GM23248 (cell line): ENCODE measurements around the gene GDPD5. TPM values are rescaled to one million over a fixed set of nuclear protein-coding genes. Genes with fewer than 3 reads are reported as not detected.

ENCODE experiments used
- DNase-seq: peaks from one replicate; pipeline ENCODE4 v3.0.0-alpha.2; 2015
- H2AFZ ChIP-seq: fragments of 200-600 bp; sonication (generic); 2 replicates; pipeline ENCODE4 v1.6.1; 2016; ENCODE audit warnings: antibody characterized with exemption
- H3F3A ChIP-seq: fragments of 200-600 bp; sonication (generic); 2 replicates; pipeline ENCODE4 v1.6.1; 2016; ENCODE audit warnings: mild to moderate bottlenecking, antibody characterized with exemption, mixed run types; ENCODE audit not compliant: insufficient read depth
- H3K27ac ChIP-seq: fragments of 200-600 bp; sonication (generic); 2 replicates; pipeline ENCODE4 v1.5.1; 2016; ENCODE audit warnings: mild to moderate bottlenecking
- H3K27me3 ChIP-seq: fragments of 200-600 bp; sonication (generic); replicated peaks from 2 replicates; pipeline ENCODE4 v1.6.1; 2016; ENCODE audit warnings: mild to moderate bottlenecking; ENCODE audit not compliant: insufficient read depth
- H3K36me3 ChIP-seq: fragments of 200-600 bp; sonication (generic); 2 replicates; pipeline ENCODE4 v1.6.1; 2016; ENCODE audit warnings: low read depth, mild to moderate bottlenecking
- H3K4me1 ChIP-seq: fragments of 200-600 bp; sonication (generic); 2 replicates; pipeline ENCODE4 v1.6.1; 2016; ENCODE audit warnings: mild to moderate bottlenecking; ENCODE audit not compliant: insufficient read depth
- H3K4me2 ChIP-seq: fragments of 200-600 bp; sonication (generic); one replicate; pipeline ENCODE4 v1.6.1; 2016; ENCODE audit warnings: mild to moderate bottlenecking; ENCODE audit not compliant: unreplicated experiment
- H3K4me3 ChIP-seq: fragments of 200-600 bp; sonication (generic); 2 replicates; pipeline ENCODE4 v1.5.1; 2016; ENCODE audit warnings: mild to moderate bottlenecking
- H3K79me2 ChIP-seq: fragments of 200-600 bp; sonication (generic); 2 replicates; pipeline ENCODE4 v1.6.1; 2016; ENCODE audit warnings: mild to moderate bottlenecking; ENCODE audit not compliant: insufficient read depth
- H3K9ac ChIP-seq: fragments of 200-600 bp; sonication (generic); 2 replicates; pipeline ENCODE4 v1.6.1; 2016; ENCODE audit warnings: mild to moderate bottlenecking
- H3K9me2 ChIP-seq: fragments of 200-600 bp; sonication (generic); 2 replicates; pipeline ENCODE4 v1.6.1; 2016; ENCODE audit warnings: mixed run types, mild to moderate bottlenecking, moderate library complexity; ENCODE audit not compliant: insufficient read depth
- H3K9me3 ChIP-seq: fragments of 200-600 bp; sonication (generic); one replicate; pipeline ENCODE4 v1.6.1; 2017; ENCODE audit warnings: low read depth
- H4K20me1 ChIP-seq: fragments of 200-600 bp; sonication (generic); 2 replicates; pipeline ENCODE4 v1.6.0; 2016; ENCODE audit not compliant: insufficient read depth
- EZH2 ChIP-seq: fragments of 200-600 bp; sonication (generic); IDR thresholded peaks from 2 replicates; pipeline ENCODE4 v1.6.1; 2018; ENCODE audit warnings: antibody characterized with exemption, mild to moderate bottlenecking; ENCODE audit not compliant: insufficient read depth, poor library complexity, severe bottlenecking
- EZH2phosphoT487 ChIP-seq: fragments of 200-600 bp; sonication (generic); IDR thresholded peaks from 2 replicates; pipeline ENCODE4 v1.6.1; 2018; ENCODE audit warnings: antibody characterized with exemption, moderate library complexity, mild to moderate bottlenecking, low read depth; ENCODE audit not compliant: insufficient read depth
- WGBS, 2 experiments: methylation state at CpG; one replicate each; pipeline ENCODE4 v1.1.6; 2015 to 2017; ENCODE audit warnings: low lambda C conversion rate in 2 of 2, low coverage in 1 of 2; ENCODE audit errors: missing lambda C conversion rate in 2 of 2; 5-methylcytosine and 5-hydroxymethylcytosine counted together
- in situ Hi-C: fragments of 300-500 bp; cut with MboI; formaldehyde crosslinking; loops from 2 replicates; pipeline ENCODE4 v1.15.0; 2020
- polyA plus RNA-seq: library from polyadenylated mRNA; unstranded; fragments of >200 nt; fragmentation: Nextera tagmentation; extraction: Ambion mirVana; gene quantifications from 2 replicates; pipeline ENCODE4 v1.2.1, GENCODE V29; 2016
- total RNA-seq: library from RNA; depleted of rRNA; stranded (reverse); fragments of >200 nt; shearing (Covaris generic); gene quantifications from 2 replicates; pipeline ENCODE4 v1.2.3, GENCODE V29; 2014

Gene GDPD5
- total and polyA plus RNA-seq, 2 experiments from 2014 or later, result 3.4 to 10.7 TPM

DNA sequence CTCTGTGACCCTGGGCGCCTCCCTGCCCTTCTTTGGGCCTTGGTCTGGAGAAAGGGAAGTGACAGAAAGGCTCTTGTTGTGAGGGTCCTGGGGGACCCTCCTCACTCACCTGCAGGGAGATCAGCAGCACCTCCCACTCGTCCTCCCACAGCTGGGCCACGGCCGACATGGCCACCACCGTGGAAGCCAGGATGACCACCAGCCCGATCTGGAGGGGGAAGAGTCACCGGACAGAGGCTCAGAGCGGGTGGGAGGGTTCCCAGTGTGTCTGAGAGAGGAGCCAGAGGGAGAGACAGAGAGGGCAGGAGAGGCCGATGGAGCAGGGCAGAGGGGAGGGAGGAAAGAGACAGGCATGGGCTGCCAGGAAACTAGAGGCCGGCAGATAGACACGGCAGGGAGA lies 76.0 kb downstream of the GDPD5 start:
- no peak overlapping the region for H2AFZ ChIP-seq
- DNase-seq, result no peak
- H3K4me1 ChIP-seq, result peaks cover 17% of the 10 kb centered on the region
- peaks cover 13% of the 10 kb centered on the region; the same call in 1 of the 2 replicates for H3F3A ChIP-seq
- no peaks in the 10 kb centered on the region for H3K9me2 ChIP-seq
- TF ChIP-seq EZH2phosphoT487 (no peak), EZH2 (no peak)
- no peaks in the 10 kb centered on the region for H3K27me3 ChIP-seq
- H3K36me3 ChIP-seq, result no peaks in the 10 kb centered on the region
- no peak overlapping the region for H3K27ac ChIP-seq
- in situ Hi-C loops, result loop anchor here (5.0 kb wide), 1 partner anchor 83 kb away; no protein-coding TSS in a partner anchor
- no peaks in the 10 kb centered on the region for H4K20me1 ChIP-seq
- no peak overlapping the region for H3K4me2 ChIP-seq
- whole genome bisulfite sequencing, 2 experiments, result 88 to 90% methylated on average over 9 to 11 of the region's 11 CpGs
- H3K4me3 ChIP-seq, result no peak overlapping the region
- H3K9ac ChIP-seq, result no peak overlapping the region
- H3K79me2 ChIP-seq, result no peaks in the 10 kb centered on the region
- no peaks in the 10 kb centered on the region for H3K9me3 ChIP-seq

GRCh38 chr11:75449271-75449670 lies 76.5 kb downstream of the GDPD5 start:
- no peak for DNase-seq
- WGBS, 2 experiments, result 88% methylated on average over 10 of the region's 10 CpGs

GRCh38 chr11:75447415-75447814 lies 78.3 kb downstream of the GDPD5 start:
- Histone ChIP-seq H3K4me2 (no peak overlapping the region), H3K9ac (no peak overlapping the region), H3K9me3 (no peaks in the 10 kb centered on the region), H3K9me2 (no peaks in the 10 kb centered on the region), H3K4me1 (no peaks in the 10 kb centered on the region), H3K36me3 (no peaks in the 10 kb centered on the region), H4K20me1 (no peaks in the 10 kb centered on the region), H3K27me3 (no peaks in the 10 kb centered on the region), H2AFZ (no peak overlapping the region), H3K4me3 (no peak overlapping the region), H3K79me2 (no peaks in the 10 kb centered on the region), H3F3A (no peaks in the 10 kb centered on the region), H3K27ac (no peak overlapping the region)
- in situ Hi-C loops, result loop anchor here (5.0 kb wide), 1 partner anchor 85 kb away; no protein-coding TSS in a partner anchor
- no peak for DNase-seq
- TF ChIP-seq EZH2, result no peak
- TF ChIP-seq EZH2phosphoT487, result no peak
- WGBS, 2 experiments, result 70 to 76% methylated on average over 5 of the region's 5 CpGs

More at GRCh38 chr11:75449271-75449670, 76.5 kb downstream of the GDPD5 start:
- Histone ChIP-seq H3K9me3 (no peaks in the 10 kb centered on the region), H3K4me3 (no peak overlapping the region), H3K27ac (no peak overlapping the region), H3K79me2 (no peaks in the 10 kb centered on the region), H3K9ac (no peak overlapping the region), H4K20me1 (no peaks in the 10 kb centered on the region), H3K27me3 (no peaks in the 10 kb centered on the region), H3F3A (peaks cover 8% of the 10 kb centered on the region; the same call in 1 of the 2 replicates), H2AFZ (no peak overlapping the region), H3K4me2 (no peak overlapping the region), H3K4me1 (peaks cover 12% of the 10 kb centered on the region), H3K9me2 (no peaks in the 10 kb centered on the region), H3K36me3 (no peaks in the 10 kb centered on the region)
- in situ Hi-C loops, result loop anchor here (5.0 kb wide), 1 partner anchor 83 kb away; no protein-coding TSS in a partner anchor
- TF ChIP-seq EZH2phosphoT487 (no peak), EZH2 (no peak)

DNA sequence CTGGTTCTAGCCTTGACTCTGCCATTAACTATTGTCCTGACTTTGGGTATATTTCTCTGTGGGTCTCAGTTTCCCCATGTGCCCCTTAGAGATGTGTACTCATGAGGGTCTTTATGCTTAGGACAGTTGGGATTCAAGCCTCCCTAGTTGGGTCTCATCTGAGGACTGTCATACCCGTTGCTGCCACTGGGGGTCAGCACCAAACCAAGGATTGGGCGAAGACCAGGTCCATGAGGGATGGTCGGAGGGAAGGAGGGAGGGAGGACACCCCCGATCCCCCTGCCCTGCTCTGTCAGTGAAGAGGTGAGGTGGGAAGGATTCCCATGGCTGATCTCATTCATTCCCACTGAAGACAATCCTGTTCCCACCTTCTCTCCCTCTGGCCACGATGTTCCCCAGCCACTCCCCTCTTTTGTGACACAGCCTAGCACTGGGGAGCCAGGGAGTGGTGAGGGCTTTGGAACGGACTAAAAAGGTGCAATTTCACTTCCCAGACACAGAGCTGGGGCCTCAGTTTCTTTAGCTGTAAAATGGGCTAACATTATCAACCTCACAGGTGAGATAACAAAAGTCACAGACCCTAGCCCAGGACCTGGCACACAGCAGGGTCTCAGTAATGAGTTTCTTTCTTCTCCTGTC lies 80.3 kb downstream of the GDPD5 start:
- H3F3A ChIP-seq, result no peaks in the 10 kb centered on the region
- H2AFZ ChIP-seq, result no peak overlapping the region
- no peaks in the 10 kb centered on the region for H3K36me3 ChIP-seq
- no peak for TF ChIP-seq EZH2phosphoT487
- no peak for TF ChIP-seq EZH2
- H3K27ac ChIP-seq, result no peak overlapping the region
- no peaks in the 10 kb centered on the region for H3K4me1 ChIP-seq
- H3K9ac ChIP-seq, result no peak overlapping the region
- H4K20me1 ChIP-seq, result no peaks in the 10 kb centered on the region
- no peaks in the 10 kb centered on the region for H3K9me3 ChIP-seq
- H3K4me3 ChIP-seq, result no peak overlapping the region
- H3K9me2 ChIP-seq, result no peaks in the 10 kb centered on the region
- in situ Hi-C loops, result loop anchor here (5.0 kb wide), 1 partner anchor 87 kb away; no protein-coding TSS in a partner anchor
- H3K79me2 ChIP-seq, result no peaks in the 10 kb centered on the region
- H3K4me2 ChIP-seq, result no peak overlapping the region
- peak; percentile 59 for DNase-seq
- H3K27me3 ChIP-seq, result no peaks in the 10 kb centered on the region
- WGBS, 2 experiments, result 1 to 8% methylated on average over 5 to 6 of the region's 6 CpGs
